ENCODE data around the gene ZNF850.
"Not testable (repeated sequence)": the region's sequence is repeated elsewhere in the genome, so short reads cannot be mapped to it uniquely, and the experiment has no call there.

DNA sequence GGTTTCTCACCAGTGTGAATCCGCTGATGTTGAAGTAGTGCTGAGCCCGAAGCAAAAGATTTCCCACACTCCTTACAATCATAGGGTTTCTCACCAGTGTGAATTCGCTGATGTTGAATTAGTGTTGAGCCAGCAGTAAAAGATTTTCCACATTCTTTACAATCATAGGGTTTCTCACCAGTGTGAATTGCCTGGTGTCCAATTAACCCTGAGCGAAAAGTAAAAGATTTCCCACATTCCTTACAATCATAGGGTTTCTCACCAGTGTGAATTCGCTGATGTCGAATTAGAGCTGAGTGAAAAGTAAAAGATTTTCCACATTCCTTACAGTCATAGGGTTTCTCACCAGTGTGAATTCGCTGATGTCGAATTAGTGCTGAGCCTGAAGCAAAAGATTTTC, 23.0 kb downstream of the ZNF850 start:
- TF ChIP-seq, protein P1, sequence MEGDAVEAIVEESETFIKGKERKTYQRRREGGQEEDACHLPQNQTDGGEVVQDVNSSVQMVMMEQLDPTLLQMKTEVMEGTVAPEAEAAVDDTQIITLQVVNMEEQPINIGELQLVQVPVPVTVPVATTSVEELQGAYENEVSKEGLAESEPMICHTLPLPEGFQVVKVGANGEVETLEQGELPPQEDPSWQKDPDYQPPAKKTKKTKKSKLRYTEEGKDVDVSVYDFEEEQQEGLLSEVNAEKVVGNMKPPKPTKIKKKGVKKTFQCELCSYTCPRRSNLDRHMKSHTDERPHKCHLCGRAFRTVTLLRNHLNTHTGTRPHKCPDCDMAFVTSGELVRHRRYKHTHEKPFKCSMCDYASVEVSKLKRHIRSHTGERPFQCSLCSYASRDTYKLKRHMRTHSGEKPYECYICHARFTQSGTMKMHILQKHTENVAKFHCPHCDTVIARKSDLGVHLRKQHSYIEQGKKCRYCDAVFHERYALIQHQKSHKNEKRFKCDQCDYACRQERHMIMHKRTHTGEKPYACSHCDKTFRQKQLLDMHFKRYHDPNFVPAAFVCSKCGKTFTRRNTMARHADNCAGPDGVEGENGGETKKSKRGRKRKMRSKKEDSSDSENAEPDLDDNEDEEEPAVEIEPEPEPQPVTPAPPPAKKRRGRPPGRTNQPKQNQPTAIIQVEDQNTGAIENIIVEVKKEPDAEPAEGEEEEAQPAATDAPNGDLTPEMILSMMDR (IDR thresholded peaks at IDR 0.05): not testable (repeated sequence)
- TF ChIP-seq POLR2A (IDR thresholded peaks at IDR 0.05): not testable (repeated sequence)
